ENCODE data around the gene CEP20. TPM values are rescaled to one million over a fixed set of nuclear protein-coding genes. Genes with fewer than 3 reads are reported as not detected.

Gene CEP20
- total RNA-seq, 2 donors from 2014 or later: 65.9 to 70.4 TPM

DNA sequence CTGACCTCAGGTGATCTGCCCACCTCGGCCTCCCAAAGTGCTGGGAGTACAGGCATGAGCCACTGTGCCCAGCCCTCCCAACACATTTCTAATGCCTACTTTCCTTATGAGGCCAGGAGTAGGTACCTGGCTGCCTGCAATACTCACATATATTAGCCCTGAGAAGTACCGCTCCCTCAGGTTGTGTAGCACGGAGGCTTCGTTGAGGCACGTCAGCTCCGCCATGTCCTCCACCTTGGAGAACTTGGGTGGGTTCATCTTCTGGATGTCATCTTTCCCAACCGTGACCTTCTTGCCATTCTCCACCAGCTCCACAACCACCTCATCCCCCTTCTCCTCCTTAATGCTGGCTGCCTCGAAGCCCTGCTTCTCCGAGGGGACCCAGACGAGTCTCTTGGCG lies 50.6 kb downstream of the CEP20 start:
- H3K27ac Mint-ChIP-seq: no peak overlapping the region
- no peaks in the 10 kb centered on the region for H3K27me3 Mint-ChIP-seq
- ATAC-seq (replicated peaks): no peak
- H3K4me3 Mint-ChIP-seq: no peak overlapping the region
- no peaks in the 10 kb centered on the region for H3K4me1 Mint-ChIP-seq
- H3K36me3 Mint-ChIP-seq (ENCODE audit: low read depth): no peaks in the 10 kb centered on the region
- no peaks in the 10 kb centered on the region for H3K9me3 Mint-ChIP-seq

DNA sequence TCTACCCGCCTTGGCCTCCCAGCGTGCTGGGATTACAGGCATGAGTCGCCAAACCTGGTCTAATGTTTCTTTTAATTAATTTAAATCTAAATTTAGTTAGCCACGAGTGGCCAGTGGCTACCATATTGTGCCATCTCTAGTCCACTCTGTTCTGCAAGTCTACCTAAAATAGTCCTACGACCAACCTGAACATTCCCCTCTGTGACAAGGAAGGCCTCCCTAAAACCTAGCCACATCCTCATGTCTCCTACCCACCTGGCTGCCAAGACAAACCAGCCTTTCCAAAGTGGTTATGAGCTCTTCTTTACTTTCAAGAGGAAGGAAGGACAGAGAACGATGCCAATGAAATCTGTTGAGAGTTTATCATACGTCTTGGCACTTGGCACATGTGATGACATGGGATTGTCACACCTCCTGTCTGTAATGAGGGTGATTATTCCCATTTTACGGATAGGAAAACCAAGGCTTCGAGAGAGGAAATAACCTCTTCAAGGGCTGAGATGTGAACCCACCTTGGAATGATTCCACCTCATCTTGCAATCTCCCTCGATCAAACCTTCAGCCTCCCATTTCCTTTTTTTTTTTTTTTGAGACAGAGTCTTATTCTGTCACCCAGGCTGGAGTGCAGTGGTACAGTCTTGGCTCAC lies 51.3 kb downstream of the CEP20 start:
- no peak for ATAC-seq (replicated peaks)
- Mint-ChIP-seq H3K36me3 (ENCODE audit: low read depth) (no peaks in the 10 kb centered on the region), H3K9me3 (no peaks in the 10 kb centered on the region), H3K27me3 (no peaks in the 10 kb centered on the region), H3K4me3 (no peak overlapping the region), H3K4me1 (no peaks in the 10 kb centered on the region), H3K27ac (no peak overlapping the region)

DNA sequence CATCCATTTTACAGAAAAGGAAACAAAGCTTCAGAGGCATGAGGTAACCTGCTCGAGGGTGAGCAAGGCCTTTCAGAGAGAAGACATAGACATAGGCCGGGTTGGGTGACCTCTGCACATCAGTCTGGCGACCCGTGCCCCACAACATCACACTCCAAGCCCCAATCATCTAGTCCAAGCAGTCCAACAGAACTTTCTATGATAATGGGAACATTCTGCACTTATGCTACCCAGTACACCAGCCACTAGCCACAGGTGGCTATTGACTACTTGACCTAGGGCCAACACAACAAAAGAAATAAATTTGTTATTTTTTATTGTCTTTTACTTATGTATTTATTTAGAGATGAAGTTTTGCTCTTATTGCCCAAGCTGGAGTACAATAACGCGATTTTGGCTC lies 52.3 kb downstream of the CEP20 start:
- no peaks in the 10 kb centered on the region for H3K36me3 Mint-ChIP-seq (ENCODE audit: low read depth)
- no peaks in the 10 kb centered on the region for H3K9me3 Mint-ChIP-seq
- no peak overlapping the region for H3K4me3 Mint-ChIP-seq
- H3K27me3 Mint-ChIP-seq: no peaks in the 10 kb centered on the region
- ATAC-seq (replicated peaks): no peak
- H3K27ac Mint-ChIP-seq: no peak overlapping the region
- H3K4me1 Mint-ChIP-seq: no peaks in the 10 kb centered on the region

DNA sequence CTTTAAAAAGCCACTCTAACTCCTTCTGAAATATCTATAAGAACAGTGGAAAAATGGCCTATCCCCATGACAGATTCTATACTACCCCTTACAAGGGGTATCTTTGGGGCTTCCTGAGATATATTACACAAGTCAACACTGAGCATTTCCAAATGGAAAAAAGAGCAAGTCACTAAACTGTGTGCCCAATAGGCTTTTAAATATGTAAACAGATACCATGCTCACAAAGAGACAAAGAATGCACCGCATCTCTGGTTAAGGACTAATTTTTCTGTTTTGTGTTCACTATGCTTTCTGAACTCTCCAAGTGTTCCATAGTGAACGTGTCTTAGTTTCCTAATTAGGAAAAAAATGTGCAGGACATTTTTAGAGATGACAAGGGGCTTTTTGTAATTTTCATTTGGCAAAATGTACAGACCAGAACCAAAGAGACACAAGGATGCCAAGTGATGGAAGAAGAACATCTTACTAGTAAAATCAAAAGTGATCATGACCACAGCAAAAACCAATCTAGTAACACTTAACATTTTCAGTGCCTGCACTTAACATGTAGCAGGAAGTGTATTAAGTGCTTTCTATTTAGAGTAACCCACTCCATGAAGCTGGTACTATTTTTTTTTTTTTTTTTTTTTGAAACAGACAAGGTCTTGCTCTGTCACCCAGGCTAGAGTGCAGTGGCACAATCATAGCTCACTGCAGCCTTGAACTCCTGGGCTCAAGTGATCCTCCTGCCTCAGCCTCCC lies 53.1 kb downstream of the CEP20 start:
- no peaks in the 10 kb centered on the region for H3K27me3 Mint-ChIP-seq
- no peaks in the 10 kb centered on the region for H3K9me3 Mint-ChIP-seq
- H3K27ac Mint-ChIP-seq: no peak overlapping the region
- H3K36me3 Mint-ChIP-seq (ENCODE audit: low read depth): no peaks in the 10 kb centered on the region
- H3K4me1 Mint-ChIP-seq: no peaks in the 10 kb centered on the region
- peak; percentile 77 for ATAC-seq (replicated peaks)
- no peak overlapping the region for H3K4me3 Mint-ChIP-seq

DNA sequence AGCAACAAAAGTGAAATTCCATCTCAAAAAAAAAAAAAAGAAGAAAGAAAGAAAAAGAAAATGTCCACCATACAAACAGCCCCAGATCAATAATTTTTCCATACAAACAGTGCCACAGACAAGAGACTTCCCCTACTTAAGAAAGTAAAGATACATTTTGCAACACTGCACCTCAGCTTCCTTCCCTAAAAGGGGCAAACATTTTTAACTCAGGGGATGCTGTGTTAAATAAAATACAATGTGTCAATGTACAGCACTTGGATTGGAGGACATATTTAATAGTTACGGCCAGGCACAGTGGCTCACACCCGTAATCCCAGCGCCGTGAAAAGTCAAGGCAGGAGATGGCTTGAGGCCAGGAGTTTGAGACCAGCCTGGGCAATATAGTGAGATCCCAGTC lies 53.9 kb downstream of the CEP20 start:
- Mint-ChIP-seq H3K4me1 (no peaks in the 10 kb centered on the region), H3K27ac (no peak overlapping the region), H3K9me3 (no peaks in the 10 kb centered on the region), H3K4me3 (no peak overlapping the region), H3K27me3 (no peaks in the 10 kb centered on the region), H3K36me3 (ENCODE audit: low read depth) (no peaks in the 10 kb centered on the region)
- no peak for ATAC-seq (replicated peaks)

DNA sequence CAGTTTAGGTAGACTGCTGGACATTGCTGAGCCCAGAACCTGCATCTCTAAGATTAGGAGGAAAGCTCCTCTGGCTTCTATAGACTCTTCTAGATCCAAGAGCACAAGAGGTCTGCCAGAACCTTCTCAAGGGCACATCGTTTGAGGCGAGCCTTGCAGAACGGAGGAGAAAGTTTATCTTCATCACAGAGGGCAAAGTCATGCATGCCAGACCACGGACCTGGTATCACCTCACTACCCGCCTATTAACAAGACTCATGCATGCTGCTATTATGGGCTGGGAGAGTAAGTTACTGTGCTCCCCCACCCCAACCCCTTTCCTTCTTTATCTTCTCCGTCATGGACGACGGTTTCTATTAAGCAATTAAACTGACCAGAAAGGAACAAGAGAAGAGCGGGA lies 54.9 kb downstream of the CEP20 start:
- H3K4me3 Mint-ChIP-seq: no peak overlapping the region
- H3K27me3 Mint-ChIP-seq: no peaks in the 10 kb centered on the region
- H3K27ac Mint-ChIP-seq: no peak overlapping the region
- no peaks in the 10 kb centered on the region for H3K36me3 Mint-ChIP-seq (ENCODE audit: low read depth)
- H3K4me1 Mint-ChIP-seq: no peaks in the 10 kb centered on the region
- no peak for ATAC-seq (replicated peaks)
- no peaks in the 10 kb centered on the region for H3K9me3 Mint-ChIP-seq

DNA sequence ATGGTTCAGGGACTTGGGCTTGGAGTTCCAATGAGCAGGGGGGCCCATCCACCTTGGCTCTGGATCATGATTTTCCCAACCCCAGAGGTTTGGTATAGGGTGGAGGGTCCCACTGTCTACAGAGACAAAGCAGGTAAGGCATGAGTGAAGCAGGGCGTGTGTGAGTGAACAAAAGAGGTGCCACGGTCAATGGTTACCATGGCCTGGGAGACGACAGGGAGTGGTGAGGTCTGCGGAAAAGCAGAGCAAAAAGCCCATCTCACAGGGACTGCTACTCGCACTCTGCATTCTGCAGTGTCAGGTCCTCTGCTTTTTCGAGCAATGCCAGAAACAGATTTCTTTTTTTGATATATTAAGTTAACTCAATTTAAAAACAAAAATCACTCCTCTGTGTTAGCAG lies 56.2 kb downstream of the CEP20 start:
- ATAC-seq (replicated peaks): no peak
- H3K9me3 Mint-ChIP-seq: no peaks in the 10 kb centered on the region

DNA sequence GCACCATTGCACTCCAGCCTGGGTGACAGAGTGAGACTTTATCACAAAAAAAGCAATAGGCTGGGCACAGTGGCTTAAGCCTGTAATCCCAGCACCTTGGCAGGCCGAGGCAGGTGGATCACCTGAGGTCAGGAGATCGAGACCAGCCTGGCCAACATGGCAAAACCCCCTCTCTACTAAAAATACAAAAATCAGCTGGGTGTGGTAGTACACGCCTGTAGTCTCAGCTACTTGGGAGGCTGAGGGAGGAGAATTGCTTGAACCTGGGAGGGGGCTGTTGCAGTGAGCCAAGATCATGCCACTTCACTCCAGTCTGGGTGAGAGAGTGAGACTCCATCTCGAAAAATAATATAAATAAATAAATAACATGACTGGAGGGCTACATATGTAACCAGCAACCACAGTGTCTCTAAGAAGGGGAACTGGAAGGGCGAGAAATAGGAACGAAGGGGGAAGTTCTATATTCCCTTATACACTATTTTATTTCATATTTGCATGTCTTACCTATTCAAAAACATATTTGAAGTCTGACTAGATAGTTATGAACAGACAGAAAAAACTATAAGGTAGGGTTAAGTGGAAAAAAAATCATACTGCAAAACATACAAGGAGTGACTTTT lies 57.5 kb downstream of the CEP20 start:
- H3K4me1 Mint-ChIP-seq: no peaks in the 10 kb centered on the region
- no peaks in the 10 kb centered on the region for H3K36me3 Mint-ChIP-seq (ENCODE audit: low read depth)
- no peaks in the 10 kb centered on the region for H3K27me3 Mint-ChIP-seq
- H3K4me3 Mint-ChIP-seq: no peak overlapping the region
- H3K27ac Mint-ChIP-seq: no peak overlapping the region
- no peaks in the 10 kb centered on the region for H3K9me3 Mint-ChIP-seq
- ATAC-seq (replicated peaks): no peak

More for the DNA sequence above, 56.2 kb downstream of the CEP20 start:
- no peak overlapping the region for H3K27ac Mint-ChIP-seq
- H3K27me3 Mint-ChIP-seq: no peaks in the 10 kb centered on the region
- H3K4me1 Mint-ChIP-seq: no peaks in the 10 kb centered on the region
- no peak overlapping the region for H3K4me3 Mint-ChIP-seq
- H3K36me3 Mint-ChIP-seq (ENCODE audit: low read depth): no peaks in the 10 kb centered on the region

DNA sequence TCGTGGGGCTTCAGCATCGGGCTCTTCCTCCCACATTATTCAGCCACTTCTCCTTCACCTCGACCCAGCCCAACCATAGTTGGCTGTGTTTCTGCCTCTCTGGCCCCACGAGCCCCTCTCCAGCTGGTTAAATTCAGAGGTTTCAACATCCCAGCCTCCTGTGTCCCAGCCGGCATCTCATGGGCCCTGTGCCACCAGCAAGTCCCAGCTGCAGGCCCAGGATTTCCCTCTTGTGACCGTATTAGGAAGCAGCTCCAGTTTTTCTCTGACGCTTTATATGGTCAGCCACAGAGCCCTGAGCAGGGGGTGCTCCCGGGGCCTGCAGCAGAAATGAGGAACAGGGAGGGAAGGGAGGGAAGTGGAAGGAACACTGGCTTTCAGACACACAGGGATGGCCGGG lies 58.9 kb downstream of the CEP20 start:
- Mint-ChIP-seq H3K27me3 (no peaks in the 10 kb centered on the region), H3K4me1 (no peaks in the 10 kb centered on the region), H3K9me3 (no peaks in the 10 kb centered on the region), H3K4me3 (no peak overlapping the region), H3K36me3 (ENCODE audit: low read depth) (no peaks in the 10 kb centered on the region), H3K27ac (no peak overlapping the region)
- no peak for ATAC-seq (replicated peaks)

DNA sequence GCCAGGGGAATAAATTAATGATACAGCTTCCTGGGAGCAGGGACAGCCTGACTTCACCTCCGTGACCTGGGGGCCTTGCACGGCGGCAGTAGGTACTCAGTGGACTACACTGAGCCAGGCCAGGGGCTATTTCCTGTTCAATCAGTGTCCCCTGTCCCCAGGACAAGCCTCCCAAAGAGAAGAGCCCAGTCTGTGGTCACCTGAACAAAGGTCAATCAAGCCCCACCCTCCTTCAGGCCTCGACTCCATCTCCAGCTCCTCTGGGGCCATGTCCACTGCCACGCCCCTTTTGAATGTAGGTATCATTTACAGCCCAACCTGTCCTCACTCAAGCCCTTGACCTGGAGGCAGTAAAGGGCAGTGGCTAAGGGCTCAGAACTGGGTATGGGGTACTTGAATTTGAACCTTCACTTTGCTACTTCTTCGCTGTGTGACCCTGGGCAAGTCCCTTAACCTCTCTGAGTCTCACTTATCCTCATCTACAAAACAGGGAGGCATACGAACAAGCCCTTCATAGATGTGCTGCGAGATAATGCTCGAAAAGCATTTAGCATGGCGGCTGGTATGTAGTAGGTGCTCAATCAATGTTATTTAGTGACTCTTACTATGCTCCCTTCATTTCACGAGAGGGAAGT lies 60.6 kb downstream of the CEP20 start:
- Mint-ChIP-seq H3K36me3 (ENCODE audit: low read depth) (no peaks in the 10 kb centered on the region), H3K4me1 (no peaks in the 10 kb centered on the region), H3K4me3 (no peak overlapping the region), H3K9me3 (no peaks in the 10 kb centered on the region), H3K27me3 (peaks cover 3% of the 10 kb centered on the region), H3K27ac (no peak overlapping the region)
- ATAC-seq (replicated peaks): no peak

DNA sequence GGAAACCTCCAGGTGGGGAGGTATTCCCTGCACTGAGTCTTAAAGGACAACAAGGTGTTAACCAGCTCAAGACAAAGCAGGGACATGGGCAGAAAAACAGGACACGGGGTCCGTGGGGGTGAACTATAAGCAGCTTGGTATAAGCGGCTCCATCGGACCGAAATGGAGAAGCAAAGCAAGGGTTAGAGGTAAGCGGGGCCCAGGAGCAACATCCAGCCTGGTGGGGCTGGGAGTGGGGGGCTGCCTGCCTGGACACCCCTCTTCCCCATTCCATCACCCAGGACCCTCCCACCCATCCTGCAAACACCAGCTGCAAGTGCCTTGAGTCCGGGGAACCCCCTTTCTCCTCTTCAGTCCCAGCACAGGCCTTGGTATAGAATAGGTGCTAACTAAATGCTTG lies 61.1 kb downstream of the CEP20 start:
- ATAC-seq (replicated peaks): no peak
- Mint-ChIP-seq H3K4me3 (no peak overlapping the region), H3K9me3 (no peaks in the 10 kb centered on the region), H3K27ac (no peak overlapping the region), H3K4me1 (no peaks in the 10 kb centered on the region), H3K27me3 (peaks cover 3% of the 10 kb centered on the region), H3K36me3 (ENCODE audit: low read depth) (no peaks in the 10 kb centered on the region)

DNA sequence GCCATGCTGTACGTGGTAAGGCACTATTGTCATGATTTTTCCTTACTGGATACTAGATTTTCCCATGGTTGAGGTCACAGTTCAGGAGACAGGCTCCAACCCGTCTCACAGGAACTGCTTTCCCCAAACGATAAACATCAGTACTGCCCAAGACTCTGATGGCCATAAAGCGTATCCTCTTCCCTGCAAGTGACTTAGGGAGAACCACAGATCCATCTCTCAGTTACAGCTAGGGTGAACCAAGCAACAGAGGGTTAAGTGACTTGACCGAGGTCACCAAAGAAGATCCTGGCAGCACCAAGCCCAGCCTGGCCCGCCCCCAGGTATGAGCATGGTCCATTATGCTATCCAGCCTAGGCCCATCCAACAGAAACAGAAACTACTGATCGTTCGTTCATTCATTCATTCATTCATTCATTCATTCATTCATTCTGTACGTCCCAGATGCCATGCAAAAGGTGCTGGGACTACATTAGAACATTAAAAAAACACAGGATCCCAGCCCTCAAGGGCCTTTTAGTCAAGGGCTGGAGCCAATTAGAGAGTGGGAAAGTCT lies 62.6 kb downstream of the CEP20 start:
- Mint-ChIP-seq H3K4me1 (no peaks in the 10 kb centered on the region), H3K9me3 (no peaks in the 10 kb centered on the region), H3K27me3 (peaks cover 3% of the 10 kb centered on the region), H3K4me3 (no peak overlapping the region), H3K36me3 (ENCODE audit: low read depth) (no peaks in the 10 kb centered on the region), H3K27ac (no peak overlapping the region)
- ATAC-seq (replicated peaks): no peak

DNA sequence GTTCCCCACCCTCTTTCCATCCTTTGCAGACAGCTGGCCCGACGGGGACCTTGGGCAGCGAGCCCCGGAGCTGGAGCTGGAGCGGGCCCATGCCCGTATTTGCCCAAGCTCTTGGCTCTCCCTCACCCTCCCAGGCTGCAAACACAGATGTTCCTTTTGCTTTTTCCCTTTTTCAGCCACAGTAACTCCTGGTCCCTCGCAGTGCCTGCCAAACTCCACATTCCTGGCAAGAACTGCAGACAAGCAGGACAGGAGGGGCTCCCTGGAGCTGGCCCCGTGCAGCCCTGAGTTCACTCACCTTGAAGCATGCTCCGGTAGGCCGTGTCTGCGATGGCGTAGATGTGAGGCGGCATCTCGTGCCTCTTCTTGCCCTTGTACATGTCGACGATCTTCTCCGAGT lies 65.4 kb downstream of the CEP20 start:
- no peaks in the 10 kb centered on the region for H3K4me1 Mint-ChIP-seq
- no peaks in the 10 kb centered on the region for H3K9me3 Mint-ChIP-seq
- no peak overlapping the region for H3K27ac Mint-ChIP-seq
- H3K36me3 Mint-ChIP-seq (ENCODE audit: low read depth): no peaks in the 10 kb centered on the region
- no peak overlapping the region for H3K4me3 Mint-ChIP-seq
- ATAC-seq (replicated peaks): no peak
- peaks cover 4% of the 10 kb centered on the region for H3K27me3 Mint-ChIP-seq

DNA sequence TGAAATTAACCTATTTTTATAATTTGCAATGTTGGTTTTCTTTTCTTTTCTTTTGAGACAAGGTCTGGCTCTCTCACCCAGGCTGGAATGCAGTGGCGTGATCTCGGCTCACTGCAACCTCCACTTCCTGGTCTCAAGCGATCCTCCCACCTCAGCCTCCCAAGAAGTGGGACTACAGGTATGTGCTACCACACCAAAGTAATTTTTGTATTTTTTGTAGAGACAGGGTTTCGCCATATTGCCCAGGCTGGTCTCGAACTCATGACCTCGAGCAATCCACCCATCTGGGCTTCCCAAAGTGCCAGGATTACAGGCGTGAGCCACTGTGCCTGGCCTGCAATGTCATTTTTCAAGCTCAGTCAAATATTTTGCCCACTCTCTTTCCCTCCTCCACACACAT lies 67.6 kb downstream of the CEP20 start:
- H3K4me3 Mint-ChIP-seq: no peak overlapping the region
- no peak overlapping the region for H3K27ac Mint-ChIP-seq
- no peaks in the 10 kb centered on the region for H3K36me3 Mint-ChIP-seq (ENCODE audit: low read depth)
- peaks cover 12% of the 10 kb centered on the region for H3K27me3 Mint-ChIP-seq
- H3K4me1 Mint-ChIP-seq: no peaks in the 10 kb centered on the region
- peaks cover 5% of the 10 kb centered on the region for H3K9me3 Mint-ChIP-seq
- no peak for ATAC-seq (replicated peaks)

DNA sequence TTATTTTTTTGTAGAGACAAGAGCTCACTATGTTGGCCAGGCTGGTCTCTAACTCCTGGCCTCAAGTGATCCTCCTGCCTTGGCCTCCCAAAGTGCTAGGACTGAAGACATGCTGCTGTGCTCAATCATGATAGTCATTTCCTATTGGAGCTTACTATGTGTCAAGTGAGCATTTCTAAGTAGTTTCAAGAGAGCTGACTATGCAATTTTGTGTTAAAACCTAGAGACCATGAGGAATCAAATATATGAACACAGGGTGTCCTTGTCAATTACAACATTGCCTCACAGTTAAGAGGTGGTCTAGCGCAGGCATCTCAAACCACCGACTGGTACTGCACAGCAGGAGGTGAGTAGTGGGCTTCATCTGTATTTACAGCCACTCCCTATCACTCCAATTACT lies 69.4 kb downstream of the CEP20 start:
- ATAC-seq (replicated peaks): no peak
- Mint-ChIP-seq H3K27me3 (peaks cover 12% of the 10 kb centered on the region), H3K4me1 (no peaks in the 10 kb centered on the region), H3K4me3 (no peak overlapping the region), H3K27ac (no peak overlapping the region), H3K36me3 (ENCODE audit: low read depth) (no peaks in the 10 kb centered on the region), H3K9me3 (peaks cover 5% of the 10 kb centered on the region)
